Lower leg skin (tissue), 4 donors: ENCODE data around the gene CABLES1. TPM values are rescaled to one million over a fixed set of nuclear protein-coding genes. Genes with fewer than 3 reads are reported as not detected.

ENCODE experiments used
- DNase-seq, 2 donors: peaks; one replicate each; pipeline ENCODE4 v3.0.0-alpha.2; 2019; ENCODE audit warnings: low spot score in 2 of 2
- H3K4me3 ChIP-seq: fragments of 200-600 bp; sonication (generic); 2 replicates; pipeline ENCODE4 v1.5.1; 2017; ENCODE audit warnings: mild to moderate bottlenecking, low read depth; ENCODE audit not compliant: poor library complexity, severe bottlenecking
- CTCF ChIP-seq, 3 donors: fragments of 450-650 bp; IDR thresholded peaks; one replicate each; pipeline ENCODE4 v1.5.1; 2016; ENCODE audit warnings: antibody characterized with exemption in 3 of 3, mild to moderate bottlenecking in 3 of 3, moderate library complexity in 2 of 3
- POLR2A ChIP-seq, 2 donors: fragments of 450-650 bp; IDR thresholded peaks; one replicate each; pipeline ENCODE4 v1.6.1; 2016 to 2017; ENCODE audit warnings: antibody characterized with exemption in 2 of 2, mild to moderate bottlenecking in 1 of 2, moderate library complexity in 1 of 2
- WGBS, 2 donors: methylation state at CpG; one replicate each; pipeline ENCODE4 v1.1.5; 2018; 5-methylcytosine and 5-hydroxymethylcytosine counted together
- intact Hi-C: fragments of 100-400 bp; cut with DNase I; formaldehyde crosslinking; loops from one replicate; pipeline ENCODE4 v1.15.0; 2023; ENCODE audit warnings: low total_unique reads
- total RNA-seq, 4 donors: library from RNA; depleted of rRNA; stranded (reverse); fragments of >200 nt; gene quantifications; one replicate each; pipeline ENCODE4 v1.1.0, GENCODE V29; 2016

Gene CABLES1
- total RNA-seq, 4 donors from 2014 or later = 15.0 to 52.5 (median 27.5) TPM

DNA sequence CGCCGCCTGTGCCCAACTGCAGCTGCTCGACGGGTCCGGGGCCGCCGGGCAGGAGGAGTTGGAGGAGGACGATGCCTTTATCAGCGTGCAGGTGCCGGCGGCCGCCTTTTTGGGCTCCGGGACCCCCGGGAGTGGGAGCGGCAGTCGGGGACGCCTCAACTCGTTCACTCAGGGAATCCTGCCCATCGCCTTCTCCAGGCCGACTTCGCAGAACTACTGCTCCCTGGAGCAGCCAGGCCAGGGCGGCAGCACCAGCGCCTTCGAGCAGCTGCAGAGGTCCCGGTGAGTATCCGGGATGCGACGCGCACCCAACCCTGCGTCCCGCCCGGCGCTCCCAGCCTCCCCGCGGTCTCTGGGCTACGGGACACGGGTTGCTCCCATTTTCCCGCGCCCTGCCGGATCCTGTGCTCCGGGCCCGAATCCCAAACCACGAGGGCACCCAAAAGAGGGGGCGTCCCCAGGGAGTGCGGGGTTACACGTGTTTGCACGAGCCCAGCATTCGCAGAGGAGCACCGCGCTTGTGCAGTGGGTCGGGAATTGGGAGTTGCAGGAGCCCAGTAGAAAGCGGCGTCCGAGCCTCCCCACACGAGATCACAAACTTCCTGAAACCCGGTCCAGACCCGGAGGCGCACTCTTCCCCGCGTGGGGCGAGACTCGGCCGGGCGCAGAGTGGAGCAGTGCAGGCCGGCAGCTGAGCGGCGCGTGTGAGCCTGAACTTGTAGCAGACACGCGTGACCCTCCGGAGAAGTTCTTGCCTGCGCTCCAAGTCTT is 1.2 kb downstream of the CABLES1 start:
- no peak for TF ChIP-seq CTCF (IDR thresholded peaks at IDR 0.05)
- no peak for TF ChIP-seq POLR2A (IDR thresholded peaks at IDR 0.05)
- DNase-seq = peak in 1 of 2 donors; percentile 93
- H3K4me3 ChIP-seq = peak overlapping the region; percentile 63
- WGBS, 2 donors = 1 to 5% methylated on average over 33 to 71 of the region's 72 CpGs
- intact Hi-C loops = loop anchor here (10.0 kb wide), 1 partner anchor 98 kb away; no protein-coding TSS in a partner anchor

- intact Hi-C loops = loop anchor here (10.0 kb wide), 1 partner anchor 98 kb away; no protein-coding TSS in a partner anchor
- DNase-seq = no peak
- 14 to 24% methylated on average over 12 of the region's 12 CpGs for WGBS, 2 donors
- TF ChIP-seq POLR2A (IDR thresholded peaks at IDR 0.05) (no peak), CTCF (IDR thresholded peaks at IDR 0.05) (no peak)
- peak overlapping the region; percentile 63 for H3K4me3 ChIP-seq
Measured at GRCh38 chr18:23137097-23137635, 1.9 kb downstream of the CABLES1 start.

- H3K4me3 ChIP-seq = no peak overlapping the region
- 44 to 60% methylated on average over 9 of the region's 9 CpGs for WGBS, 2 donors
- intact Hi-C loops = loop anchor here (10.0 kb wide), 1 partner anchor 97 kb away; no protein-coding TSS in a partner anchor
- TF ChIP-seq CTCF (IDR thresholded peaks at IDR 0.05) (no peak), POLR2A (IDR thresholded peaks at IDR 0.05) (no peak)
- no peak for DNase-seq
Measured at GRCh38 chr18:23137788-23138216, 2.5 kb downstream of the CABLES1 start.

- intact Hi-C loops = loop anchor here (10.0 kb wide), 1 partner anchor 96 kb away; no protein-coding TSS in a partner anchor
Measured at GRCh38 chr18:23138471-23138870, 3.2 kb downstream of the CABLES1 start.

More at GRCh38 chr18:23138471-23138870, 3.2 kb downstream of the CABLES1 start:
- 60 to 63% methylated on average over 5 of the region's 5 CpGs for WGBS, 2 donors
- TF ChIP-seq CTCF (IDR thresholded peaks at IDR 0.05) (no peak), POLR2A (IDR thresholded peaks at IDR 0.05) (no peak)
- no peak for DNase-seq
- no peak overlapping the region for H3K4me3 ChIP-seq
